K562 (cell line): ENCODE data around the gene SLC19A1. TPM values are rescaled to one million over a fixed set of nuclear protein-coding genes. Genes with fewer than 3 reads are reported as not detected.

ENCODE experiments used
- BCLAF1 ChIP-seq, 2 experiments: fragments of 450-650 bp in 1 of 2; IDR thresholded peaks; 2 replicates each; pipeline ENCODE4 v1.6.1; 2011 to 2017; ENCODE audit warnings: low read depth in 2 of 2, antibody characterized with exemption in 1 of 2, borderline replicate concordance in 1 of 2, low read length in 1 of 2, mild to moderate bottlenecking in 1 of 2, mixed read lengths in 1 of 2; ENCODE audit not compliant: control insufficient read depth in 1 of 2
- EGR1 ChIP-seq: fragments of 450-650 bp; conservative IDR thresholded peaks from 2 replicates; pipeline ENCODE4 v1.6.1; 2017; ENCODE audit warnings: mild to moderate bottlenecking
- EP300 ChIP-seq: IDR thresholded peaks from 2 replicates; pipeline ENCODE4 v1.6.1; 2012; ENCODE audit warnings: low read length, improper control_type of control experiment
- LCOR ChIP-seq: sonication (generic); formaldehyde crosslinking; IDR thresholded peaks from 2 replicates; pipeline ENCODE4 v1.8.0; 2022; ENCODE audit warnings: mild to moderate bottlenecking, missing genetic modification reagents
- MITF ChIP-seq: IDR thresholded peaks from 2 replicates; pipeline ENCODE4 v1.6.1; 2014; ENCODE audit warnings: antibody characterized with exemption
- NEUROD1 ChIP-seq: fragments of 150-350 bp; IDR thresholded peaks from 2 replicates; pipeline ENCODE4 v1.6.1; 2014; ENCODE audit warnings: borderline replicate concordance, low read length, low read depth; ENCODE audit not compliant: partially characterized antibody
- NR3C1 ChIP-seq: sonication (generic); formaldehyde crosslinking; IDR thresholded peaks from 2 replicates; pipeline ENCODE4 v1.8.1; 2022; ENCODE audit warnings: missing genetic modification reagents
- PHF21A ChIP-seq: fragments of 450-650 bp; IDR thresholded peaks from 2 replicates; pipeline ENCODE4 v1.6.1; 2017; ENCODE audit warnings: low read depth, borderline replicate concordance
- PHTF2 ChIP-seq: fragments of 250-450 bp; sonication (Bioruptor Pico); IDR thresholded peaks from 2 replicates; pipeline ENCODE4 v1.5.0; 2021; ENCODE audit warnings: mild to moderate bottlenecking
- PML ChIP-seq: IDR thresholded peaks from 2 replicates; pipeline ENCODE4 v1.6.1; 2012; ENCODE audit warnings: low read length, inconsistent platforms
- PRMT5 ChIP-seq: sonication (generic); formaldehyde crosslinking; IDR thresholded peaks from 2 replicates; pipeline ENCODE4 v1.5.0; 2020; ENCODE audit warnings: missing genetic modification reagents
- SAFB2 ChIP-seq: fragments of 200-400 bp; formaldehyde crosslinking; IDR thresholded peaks from 2 replicates; pipeline ENCODE4 v1.6.1; 2018; ENCODE audit warnings: borderline replicate concordance, low read length, low read depth, moderate library complexity; ENCODE audit not compliant: severe bottlenecking
- ZNF668 ChIP-seq: fragments of 250-450 bp; sonication (Bioruptor Pico); IDR thresholded peaks from 2 replicates; pipeline ENCODE4 v1.8.0; 2022; ENCODE audit warnings: mild to moderate bottlenecking, inconsistent platforms
- ZNF830 ChIP-seq: fragments of 250-450 bp; sonication (Bioruptor Pico); IDR thresholded peaks from 2 replicates; pipeline ENCODE4 v1.5.0; 2021; ENCODE audit warnings: mild to moderate bottlenecking
- polyA plus RNA-seq, 8 experiments: library from polyadenylated mRNA; depleted of rRNA in 4 of 8; stranded (reverse) in 5 of 8; unstranded in 3 of 8; fragments of >200 nt; fragmentation: Nextera tagmentation in 2 of 8; fragmentation: Illumina TruSeq in 1 of 8; extraction: Ambion mirVana in 2 of 8; extraction: Trizol in 1 of 8; gene quantifications; 2 replicates each; pipeline versions ENCODE4 v1.2.1 to v1.2.3, GENCODE V29; 2011 to 2014; ENCODE audit warnings: inconsistent platforms in 1 of 8, missing spikeins in 1 of 8
- total RNA-seq, 7 experiments: library from RNA; depleted of rRNA in 6 of 7; stranded (reverse); fragments of >200 nt in 6 of 7; fragmentation: Illumina TruSeq in 2 of 7; extraction: Trizol in 2 of 7; gene quantifications; 2 replicates each; pipeline versions ENCODE4 v1.2.1 to v1.2.3, GENCODE V29; 2011 to 2021; ENCODE audit warnings: low replicate concordance in 1 of 7
- TF ChIP-seq, protein P1 (sequence below), 2 experiments: fragments of 450-650 bp; formaldehyde crosslinking in 1 of 2; IDR thresholded peaks; 2 replicates each; pipeline versions ENCODE4 v1.4.0 to v1.6.1; 2014 to 2020; ENCODE audit warnings: mild to moderate bottlenecking in 2 of 2, borderline replicate concordance in 1 of 2, low read depth in 1 of 2

SLC19A1 gene
- total and polyA plus RNA-seq, 9 of the 15 experiments (the other 6 are each of a cell fraction or from before 2014, with no cell fraction given), result 0.65 to 88.7 (median 12.0) TPM

- TF ChIP-seq BCLAF1 (IDR thresholded peaks at IDR 0.05; ENCODE audit: borderline replicate concordance in 1 of 2, control insufficient read depth in 1 of 2, low read depth in 2 of 2, low read length in 1 of 2), result no peak
- TF ChIP-seq NR3C1 (CRISPR knock-in tag), result no peak
- peak; percentile 88; the same call in 1 of the 2 replicates for TF ChIP-seq ZNF830 (CRISPR knock-in tag)
- no peak for TF ChIP-seq PHTF2
- no peak for TF ChIP-seq MITF
- no peak for TF ChIP-seq EP300
- TF ChIP-seq PML, result no peak
- TF ChIP-seq PRMT5 (CRISPR knock-in tag), result no peak
- TF ChIP-seq, protein P1, sequence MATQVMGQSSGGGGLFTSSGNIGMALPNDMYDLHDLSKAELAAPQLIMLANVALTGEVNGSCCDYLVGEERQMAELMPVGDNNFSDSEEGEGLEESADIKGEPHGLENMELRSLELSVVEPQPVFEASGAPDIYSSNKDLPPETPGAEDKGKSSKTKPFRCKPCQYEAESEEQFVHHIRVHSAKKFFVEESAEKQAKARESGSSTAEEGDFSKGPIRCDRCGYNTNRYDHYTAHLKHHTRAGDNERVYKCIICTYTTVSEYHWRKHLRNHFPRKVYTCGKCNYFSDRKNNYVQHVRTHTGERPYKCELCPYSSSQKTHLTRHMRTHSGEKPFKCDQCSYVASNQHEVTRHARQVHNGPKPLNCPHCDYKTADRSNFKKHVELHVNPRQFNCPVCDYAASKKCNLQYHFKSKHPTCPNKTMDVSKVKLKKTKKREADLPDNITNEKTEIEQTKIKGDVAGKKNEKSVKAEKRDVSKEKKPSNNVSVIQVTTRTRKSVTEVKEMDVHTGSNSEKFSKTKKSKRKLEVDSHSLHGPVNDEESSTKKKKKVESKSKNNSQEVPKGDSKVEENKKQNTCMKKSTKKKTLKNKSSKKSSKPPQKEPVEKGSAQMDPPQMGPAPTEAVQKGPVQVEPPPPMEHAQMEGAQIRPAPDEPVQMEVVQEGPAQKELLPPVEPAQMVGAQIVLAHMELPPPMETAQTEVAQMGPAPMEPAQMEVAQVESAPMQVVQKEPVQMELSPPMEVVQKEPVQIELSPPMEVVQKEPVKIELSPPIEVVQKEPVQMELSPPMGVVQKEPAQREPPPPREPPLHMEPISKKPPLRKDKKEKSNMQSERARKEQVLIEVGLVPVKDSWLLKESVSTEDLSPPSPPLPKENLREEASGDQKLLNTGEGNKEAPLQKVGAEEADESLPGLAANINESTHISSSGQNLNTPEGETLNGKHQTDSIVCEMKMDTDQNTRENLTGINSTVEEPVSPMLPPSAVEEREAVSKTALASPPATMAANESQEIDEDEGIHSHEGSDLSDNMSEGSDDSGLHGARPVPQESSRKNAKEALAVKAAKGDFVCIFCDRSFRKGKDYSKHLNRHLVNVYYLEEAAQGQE (IDR thresholded peaks at IDR 0.05; ENCODE audit: borderline replicate concordance), result peak; percentile 68
- TF ChIP-seq, protein P1 (CRISPR knock-in tag; IDR thresholded peaks at IDR 0.05; ENCODE audit: low read depth), result 0 out of 2 replicates have a peak, but pooled peaks have one; percentile 29
- peak; percentile 27; the same call in 1 of the 2 replicates for TF ChIP-seq EGR1
- peak; percentile 99 for TF ChIP-seq PHF21A
- TF ChIP-seq LCOR (CRISPR knock-in tag), result no peak; the same call in 1 of the 2 replicates
- no peak for TF ChIP-seq ZNF668 (CRISPR knock-in tag)
- TF ChIP-seq NEUROD1, result no peak
- no peak for TF ChIP-seq SAFB2
Observed at GRCh38 chr21:45554477-45555175, 12.4 kb upstream of the SLC19A1 start (continued).
